Esophagus muscularis mucosa (tissue), 4 donors: ENCODE results near the gene PAPSS2. TPM values are rescaled to one million over a fixed set of nuclear protein-coding genes. Genes with fewer than 3 reads are reported as not detected.

Source experiments
- DNase-seq: peaks from one replicate; pipeline ENCODE4 v3.0.0-alpha.2; 2017; ENCODE audit errors: extremely low spot score
- H3K27ac ChIP-seq, 4 donors: fragments of 200-600 bp; sonication (generic); replicated peaks in 1 of 4; 1 replicate in 3 of 4; 2 replicates in 1 of 4; pipeline ENCODE4 v1.5.1; 2016 to 2019; ENCODE audit warnings: mild to moderate bottlenecking in 1 of 4
- H3K27me3 ChIP-seq, 4 donors: fragments of 200-600 bp; sonication (generic); one replicate each; pipeline versions ENCODE4 v1.5.1 to v1.6.0; 2016 to 2019
- H3K36me3 ChIP-seq, 4 donors: fragments of 200-600 bp; sonication (generic); one replicate each; pipeline ENCODE4 v1.5.1; 2016 to 2019
- H3K4me1 ChIP-seq, 4 donors: fragments of 200-600 bp; sonication (generic); one replicate each; pipeline ENCODE4 v1.5.1; 2016 to 2019
- H3K4me3 ChIP-seq, 4 donors: fragments of 200-600 bp; sonication (generic); 1 replicate in 2 of 4; 2 replicates in 2 of 4; pipeline ENCODE4 v1.5.1; 2016 to 2019; ENCODE audit warnings: mild to moderate bottlenecking in 4 of 4, moderate library complexity in 1 of 4
- H3K9me3 ChIP-seq, 4 donors: fragments of 200-600 bp; sonication (generic); 1 replicate in 3 of 4; 2 replicates in 1 of 4; pipeline ENCODE4 v1.5.1; 2016 to 2019
- CTCF ChIP-seq, 3 experiments: fragments of 200-600 bp in 2 of 3; fragments of 450-650 bp in 1 of 3; sonication (generic) in 2 of 3; IDR thresholded peaks; one replicate each; pipeline ENCODE4 v1.5.1; 2017 to 2019; ENCODE audit warnings: antibody characterized with exemption in 3 of 3, mild to moderate bottlenecking in 2 of 3, moderate library complexity in 1 of 3
- EP300 ChIP-seq: sonication (generic); formaldehyde crosslinking; IDR thresholded peaks from one replicate; pipeline ENCODE4 v1.6.1; 2017; ENCODE audit warnings: antibody characterized with exemption
- POLR2A ChIP-seq: fragments of 450-650 bp; IDR thresholded peaks from one replicate; pipeline ENCODE4 v1.6.1; 2017; ENCODE audit warnings: antibody characterized with exemption, moderate library complexity, mild to moderate bottlenecking, low read depth
- POLR2AphosphoS5 ChIP-seq, 2 donors: sonication (generic); formaldehyde crosslinking; IDR thresholded peaks; one replicate each; pipeline ENCODE4 v1.6.1; 2017; ENCODE audit warnings: antibody characterized with exemption in 2 of 2
- WGBS: methylation state at CpG from one replicate; pipeline ENCODE4 v1.1.5; 2018; 5-methylcytosine and 5-hydroxymethylcytosine counted together
- intact Hi-C: fragments of 100-400 bp; cut with DNase I; formaldehyde crosslinking; loops from one replicate; pipeline ENCODE4 v1.15.1; 2023
- total RNA-seq, 4 donors: library from RNA; depleted of rRNA; stranded (reverse); fragments of >200 nt; gene quantifications; one replicate each; pipeline versions ENCODE4 v1.1.0 to v1.2.1, GENCODE V29; 2016

Gene PAPSS2
- total RNA-seq, 4 donors from 2014 or later = 9.6 to 16.7 (median 14.9) TPM

DNA sequence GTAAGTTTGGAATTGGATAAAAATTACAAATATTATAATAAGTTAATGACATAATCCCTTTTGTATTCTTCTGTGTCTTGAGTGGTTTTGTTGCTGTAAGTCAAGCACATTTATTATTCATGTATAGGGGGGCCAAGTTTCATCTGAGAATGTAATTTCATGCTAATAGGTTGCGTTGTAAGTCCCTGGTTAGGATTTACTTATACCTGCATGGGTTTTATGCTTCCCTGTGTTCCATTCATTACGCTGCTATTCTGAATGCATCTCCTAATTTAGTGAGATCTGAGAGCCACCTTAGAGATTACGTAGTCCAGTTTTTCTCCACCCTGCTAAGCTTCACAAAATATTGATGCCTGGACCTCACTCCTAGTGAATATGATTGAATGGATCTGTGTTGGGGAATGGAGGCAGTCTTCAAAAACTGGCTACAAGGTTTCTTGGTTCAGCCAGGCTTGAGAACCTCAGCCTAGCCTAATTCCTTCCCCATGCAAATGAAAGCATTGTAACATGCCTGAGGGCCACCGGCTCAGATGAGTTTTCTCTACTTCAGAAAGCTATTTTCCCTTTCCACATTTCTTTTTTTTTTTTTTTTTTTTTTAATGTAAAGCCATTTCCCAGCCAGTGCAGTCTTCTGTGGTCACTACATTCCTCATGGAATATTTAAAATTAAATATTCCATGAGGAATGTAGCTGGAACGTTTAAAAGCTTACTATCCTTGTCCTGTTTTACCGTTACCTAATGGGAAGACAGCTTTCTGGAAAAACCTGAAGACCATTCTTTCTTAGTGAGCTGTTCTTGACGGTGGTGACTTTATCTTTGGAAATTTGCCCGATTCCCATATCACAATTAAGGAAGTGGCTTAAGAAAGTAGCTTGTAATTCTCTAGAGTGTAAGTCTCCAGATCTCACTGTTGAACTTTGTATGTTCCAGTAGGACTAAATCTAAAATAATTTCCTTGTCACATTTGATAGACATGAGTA lies 16.0 kb downstream of the PAPSS2 start:
- H3K4me3 ChIP-seq = no peak overlapping the region
- TF ChIP-seq POLR2A (no peak), CTCF (IDR thresholded peaks at IDR 0.05) (no peak), EP300 (no peak)
- no peaks in the 10 kb centered on the region for H3K9me3 ChIP-seq
- no peak for DNase-seq
- H3K27ac ChIP-seq = no peak overlapping the region
- no peaks in the 10 kb centered on the region for H3K4me1 ChIP-seq
- no peaks in the 10 kb centered on the region for H3K27me3 ChIP-seq
- 76% methylated on average over 8 of the region's 8 CpGs for WGBS
- H3K36me3 ChIP-seq = no peaks in the 10 kb centered on the region
- intact Hi-C loops = no loop called here

GRCh38 chr10:87677595-87677994 lies 17.9 kb downstream of the PAPSS2 start:
- no peaks in the 10 kb centered on the region for H3K36me3 ChIP-seq
- DNase-seq = no peak
- intact Hi-C loops = no loop called here

GRCh38 chr10:87678302-87678701 lies 18.6 kb downstream of the PAPSS2 start:
- TF ChIP-seq CTCF (IDR thresholded peaks at IDR 0.05) = no peak
- TF ChIP-seq POLR2A = no peak
- no peaks in the 10 kb centered on the region for H3K4me1 ChIP-seq
- H3K27me3 ChIP-seq = no peaks in the 10 kb centered on the region
- H3K9me3 ChIP-seq = no peaks in the 10 kb centered on the region
- no peak for DNase-seq
- no peak overlapping the region for H3K27ac ChIP-seq
- no peak overlapping the region for H3K4me3 ChIP-seq
- WGBS = 93% methylated on average over 2 of the region's 2 CpGs
- no peaks in the 10 kb centered on the region for H3K36me3 ChIP-seq
- intact Hi-C loops = no loop called here

More at GRCh38 chr10:87677595-87677994, 17.9 kb downstream of the PAPSS2 start:
- Histone ChIP-seq H3K27me3 (no peaks in the 10 kb centered on the region), H3K4me1 (no peaks in the 10 kb centered on the region), H3K4me3 (no peak overlapping the region), H3K9me3 (no peaks in the 10 kb centered on the region), H3K27ac (no peak overlapping the region)
- no peak for TF ChIP-seq POLR2A
- TF ChIP-seq EP300 = no peak
- TF ChIP-seq CTCF (IDR thresholded peaks at IDR 0.05) = no peak
- TF ChIP-seq POLR2AphosphoS5 (IDR thresholded peaks at IDR 0.05) = no peak
- WGBS = 97% methylated on average over 1 of the region's 1 CpG

- no peaks in the 10 kb centered on the region for H3K27me3 ChIP-seq
- no peak for DNase-seq
- peaks cover 3 to 14% (median 14%) of the 10 kb centered on the region in 4 donors for H3K4me1 ChIP-seq
- intact Hi-C loops = no loop called here
- no peak overlapping the region for H3K27ac ChIP-seq
- no peaks in the 10 kb centered on the region for H3K36me3 ChIP-seq
- H3K4me3 ChIP-seq = no peak overlapping the region
- no peaks in the 10 kb centered on the region for H3K9me3 ChIP-seq
- TF ChIP-seq POLR2AphosphoS5 (IDR thresholded peaks at IDR 0.05) (no peak), POLR2A (no peak), EP300 (no peak), CTCF (IDR thresholded peaks at IDR 0.05) (no peak)
- 92% methylated on average over 4 of the region's 4 CpGs for WGBS
Measured at GRCh38 chr10:87683356-87683755, 23.7 kb downstream of the PAPSS2 start.
